ENCODE data around the gene DUSP28. TPM values are rescaled to one million over a fixed set of nuclear protein-coding genes. Genes with fewer than 3 reads are reported as not detected.

DUSP28 gene
- total RNA-seq, 4 donors from 2014 or later = 5.5 to 8.1 (median 7.4) TPM

DNA sequence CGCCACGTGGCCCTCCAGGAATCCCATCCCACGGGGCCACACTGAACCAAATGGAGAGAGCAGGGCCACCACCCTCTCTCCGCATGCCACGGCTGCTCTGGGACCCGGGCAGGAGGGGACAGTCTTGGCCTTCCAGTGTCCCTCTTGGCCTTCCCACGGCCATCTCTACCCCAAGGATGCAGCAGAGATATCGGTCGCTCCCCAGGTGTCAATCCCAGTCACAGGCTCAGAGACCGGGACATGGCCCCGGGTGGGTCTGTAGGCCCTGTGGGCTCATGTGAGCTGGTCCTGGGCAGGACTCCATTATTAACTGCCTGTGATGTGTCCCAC, 41.6 kb downstream of the DUSP28 start:
- TF ChIP-seq POLR2A (IDR thresholded peaks at IDR 0.05) = no peak
- TF ChIP-seq, protein P1, sequence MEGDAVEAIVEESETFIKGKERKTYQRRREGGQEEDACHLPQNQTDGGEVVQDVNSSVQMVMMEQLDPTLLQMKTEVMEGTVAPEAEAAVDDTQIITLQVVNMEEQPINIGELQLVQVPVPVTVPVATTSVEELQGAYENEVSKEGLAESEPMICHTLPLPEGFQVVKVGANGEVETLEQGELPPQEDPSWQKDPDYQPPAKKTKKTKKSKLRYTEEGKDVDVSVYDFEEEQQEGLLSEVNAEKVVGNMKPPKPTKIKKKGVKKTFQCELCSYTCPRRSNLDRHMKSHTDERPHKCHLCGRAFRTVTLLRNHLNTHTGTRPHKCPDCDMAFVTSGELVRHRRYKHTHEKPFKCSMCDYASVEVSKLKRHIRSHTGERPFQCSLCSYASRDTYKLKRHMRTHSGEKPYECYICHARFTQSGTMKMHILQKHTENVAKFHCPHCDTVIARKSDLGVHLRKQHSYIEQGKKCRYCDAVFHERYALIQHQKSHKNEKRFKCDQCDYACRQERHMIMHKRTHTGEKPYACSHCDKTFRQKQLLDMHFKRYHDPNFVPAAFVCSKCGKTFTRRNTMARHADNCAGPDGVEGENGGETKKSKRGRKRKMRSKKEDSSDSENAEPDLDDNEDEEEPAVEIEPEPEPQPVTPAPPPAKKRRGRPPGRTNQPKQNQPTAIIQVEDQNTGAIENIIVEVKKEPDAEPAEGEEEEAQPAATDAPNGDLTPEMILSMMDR (IDR thresholded peaks at IDR 0.05) = no peak
- 94 to 97% methylated on average over 10 to 11 of the region's 11 CpGs for WGBS, 2 donors
- peak in 1 of 2 donors; percentile 65 for DNase-seq (ENCODE audit: low spot score in 2 of 2)
- intact Hi-C loops (cut with DNase I; ENCODE audit: low total_unique reads) = no loop called here
- H3K4me3 ChIP-seq (ENCODE audit: low read depth, poor library complexity, severe bottlenecking) = no peak overlapping the region

GRCh38 chr2:240602266-240603050, 42.3 kb downstream of the DUSP28 start:
- peak in 1 of 2 donors; percentile 77 for DNase-seq (ENCODE audit: low spot score in 2 of 2)
- intact Hi-C loops (cut with DNase I; ENCODE audit: low total_unique reads) = no loop called here
- TF ChIP-seq POLR2A (IDR thresholded peaks at IDR 0.05) = no peak
- TF ChIP-seq, protein P1 (IDR thresholded peaks at IDR 0.05) = no peak
- no peak overlapping the region for H3K4me3 ChIP-seq (ENCODE audit: low read depth, poor library complexity, severe bottlenecking)
- WGBS, 2 donors = 89 to 92% methylated on average over 24 to 31 of the region's 32 CpGs

DNA sequence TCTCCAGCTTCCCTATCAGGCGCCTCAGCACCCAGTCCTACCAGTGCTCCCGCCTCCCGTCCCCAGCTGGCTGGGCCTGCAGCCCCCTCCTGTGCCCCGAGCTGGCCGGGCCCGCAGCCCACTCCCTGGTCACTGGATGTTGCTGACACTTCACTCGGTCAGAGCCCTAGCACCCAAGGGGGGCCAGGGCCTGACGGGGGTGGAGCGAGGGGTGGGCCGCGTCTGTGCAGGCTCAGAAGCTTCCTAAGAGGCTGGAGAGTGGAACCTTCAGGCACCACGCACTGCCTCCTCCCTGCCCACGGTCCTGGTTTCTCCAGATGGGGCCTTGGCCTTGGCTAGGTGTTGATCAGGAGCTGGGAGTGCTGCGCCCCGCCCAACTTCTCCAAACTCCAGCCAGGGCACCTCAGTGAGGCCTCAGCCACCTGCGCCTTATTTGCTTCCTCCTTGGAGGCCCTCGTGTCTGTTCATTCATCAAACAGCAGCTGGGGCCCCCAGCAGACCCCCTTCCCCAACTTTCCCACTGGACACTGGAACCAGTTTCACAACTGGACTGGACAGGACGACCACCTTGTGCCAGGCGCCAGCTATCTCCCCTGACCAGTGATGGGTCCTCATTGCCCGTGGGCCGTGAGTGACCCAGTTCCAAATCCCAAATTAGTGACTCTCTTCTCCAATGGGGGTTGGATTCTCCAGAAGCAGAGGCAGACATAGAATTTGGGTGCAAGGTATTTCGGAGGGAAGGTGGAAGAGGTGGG, 43.1 kb downstream of the DUSP28 start:
- TF ChIP-seq POLR2A (IDR thresholded peaks at IDR 0.05) = no peak
- TF ChIP-seq, protein P1 (IDR thresholded peaks at IDR 0.05) = no peak
- DNase-seq (ENCODE audit: low spot score in 2 of 2) = peak in 1 of 2 donors; percentile 72
- no peak overlapping the region for H3K4me3 ChIP-seq (ENCODE audit: low read depth, poor library complexity, severe bottlenecking)
- intact Hi-C loops (cut with DNase I; ENCODE audit: low total_unique reads) = no loop called here
- 88 to 95% methylated on average over 16 to 22 of the region's 22 CpGs for WGBS, 2 donors

GRCh38 chr2:240603846-240604245, 43.7 kb downstream of the DUSP28 start:
- 91% methylated on average over 10 of the region's 10 CpGs for WGBS, 2 donors
- DNase-seq (ENCODE audit: low spot score in 2 of 2) = peak in 1 of 2 donors; percentile 69
- no peak for TF ChIP-seq POLR2A (IDR thresholded peaks at IDR 0.05)
- TF ChIP-seq, protein P1 (IDR thresholded peaks at IDR 0.05) = no peak
- intact Hi-C loops (cut with DNase I; ENCODE audit: low total_unique reads) = no loop called here
- H3K4me3 ChIP-seq (ENCODE audit: low read depth, poor library complexity, severe bottlenecking) = no peak overlapping the region

DNA sequence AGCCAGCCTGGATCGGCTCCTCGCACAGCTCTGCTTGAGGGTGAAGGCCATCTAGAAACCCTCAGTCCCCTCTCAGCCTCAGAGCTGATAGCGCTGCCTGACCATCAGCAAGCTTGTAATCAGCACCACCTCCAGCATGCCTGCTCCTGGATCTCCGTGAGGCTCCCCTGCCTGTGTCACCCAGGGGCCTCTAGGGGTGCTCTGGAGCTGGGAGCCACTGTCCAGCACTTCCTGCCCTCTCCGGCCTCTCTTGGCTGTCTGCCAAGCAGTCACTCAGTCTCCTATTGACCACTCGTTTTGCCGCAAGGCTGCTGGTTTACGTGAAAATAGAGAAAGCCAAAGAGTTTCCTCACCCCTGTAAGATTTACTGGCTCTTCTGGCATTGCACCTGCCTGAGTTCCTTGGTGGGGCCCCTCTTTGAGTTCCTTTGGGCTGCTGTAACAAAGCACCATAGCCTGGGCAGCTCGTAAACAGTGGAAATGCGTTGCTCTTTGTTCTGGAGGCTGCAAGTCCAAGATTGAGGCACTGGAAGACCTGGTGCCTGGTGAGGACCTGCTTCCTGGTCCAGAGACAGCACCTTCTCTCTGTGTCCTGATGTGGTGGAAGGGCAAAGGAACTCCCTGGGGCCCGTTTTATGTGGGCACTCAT, 44.3 kb downstream of the DUSP28 start:
- intact Hi-C loops (cut with DNase I; ENCODE audit: low total_unique reads) = no loop called here
- 59 to 72% methylated on average over 10 of the region's 11 CpGs for WGBS, 2 donors
- peak; percentile 42 to 91 for DNase-seq (ENCODE audit: low spot score in 2 of 2)
- H3K4me3 ChIP-seq (ENCODE audit: low read depth, poor library complexity, severe bottlenecking) = no peak overlapping the region
- TF ChIP-seq, protein P1 (IDR thresholded peaks at IDR 0.05) = no peak
- no peak for TF ChIP-seq POLR2A (IDR thresholded peaks at IDR 0.05)
